Measurements from ENCODE around the gene XIRP2.
A peak's percentile ranks its signal among the peaks of the same experiment; 100 is the strongest.
"Not testable (repeated sequence)": the region's sequence is repeated elsewhere in the genome, so short reads cannot be mapped to it uniquely, and the experiment has no call there.

XIRP2 gene

DNA sequence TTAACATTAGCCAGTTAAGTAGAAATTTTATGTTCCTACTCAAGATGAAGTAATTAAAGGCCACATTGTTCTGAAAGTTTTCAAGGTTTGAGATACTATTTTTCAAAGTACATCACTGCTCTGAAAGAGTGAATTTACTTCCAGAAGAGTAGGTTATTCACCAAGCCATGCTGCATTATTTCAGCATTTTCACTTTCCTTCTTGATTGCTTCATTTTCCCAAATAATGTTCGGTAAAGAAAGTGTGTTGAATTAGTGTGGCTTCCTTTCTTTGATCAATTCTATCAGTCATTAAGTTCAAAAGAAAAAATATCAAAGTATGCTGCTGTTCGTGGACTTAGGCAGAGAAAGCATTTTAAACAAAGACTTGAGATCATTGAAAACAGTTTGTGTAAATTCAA is 310.3 kb downstream of the XIRP2 start:
- DNase-seq, result no peak

- DNase-seq, result no peak
Measured at GRCh38 chr2:167200019-167200418, 311.7 kb downstream of the XIRP2 start.

DNA sequence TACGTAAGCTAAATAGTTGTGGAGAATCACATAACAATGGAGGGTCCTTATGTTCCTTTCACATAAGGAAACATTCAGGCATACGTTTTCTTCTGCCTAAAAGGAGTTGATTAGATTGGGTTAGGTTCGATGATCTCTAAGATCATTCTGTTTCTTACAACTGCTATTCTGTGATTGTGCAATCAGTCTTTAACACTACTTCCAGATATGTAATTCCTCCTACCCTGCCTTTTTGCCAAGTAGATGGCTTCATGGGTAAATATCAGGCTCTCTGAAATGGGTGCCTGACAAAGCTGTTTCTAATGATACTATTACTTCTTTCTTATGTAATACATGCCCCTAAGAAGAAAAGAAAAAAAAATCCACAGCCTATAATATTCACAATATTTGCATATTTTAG is 321.5 kb downstream of the XIRP2 start:
- no peak for DNase-seq

- DNase-seq, result no peak
Measured at GRCh38 chr2:167212014-167212648, 323.9 kb downstream of the XIRP2 start.

DNA sequence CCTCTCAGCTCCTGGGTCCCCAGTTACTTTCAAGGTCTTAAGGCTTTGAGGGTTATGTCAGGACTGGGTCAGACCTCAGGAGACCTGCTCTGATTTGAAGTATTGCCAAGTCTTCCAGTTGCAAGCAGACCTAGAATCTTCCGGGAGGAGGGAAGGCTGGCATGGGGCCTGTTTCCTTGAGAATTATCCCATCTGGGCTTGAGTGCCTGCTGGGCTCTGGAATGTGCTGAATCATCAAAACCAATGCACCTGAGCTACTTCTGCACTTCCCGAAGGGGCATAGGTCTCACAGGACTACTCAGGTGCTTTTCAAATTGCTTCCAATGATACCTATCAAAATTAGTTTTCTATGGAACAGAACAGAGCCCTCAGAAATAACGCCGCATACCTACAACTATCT is 327.3 kb downstream of the XIRP2 start:
- DNase-seq, result no peak

- no peak for DNase-seq
Measured at GRCh38 chr2:167237478-167237877, 349.2 kb downstream of the XIRP2 start.

DNA sequence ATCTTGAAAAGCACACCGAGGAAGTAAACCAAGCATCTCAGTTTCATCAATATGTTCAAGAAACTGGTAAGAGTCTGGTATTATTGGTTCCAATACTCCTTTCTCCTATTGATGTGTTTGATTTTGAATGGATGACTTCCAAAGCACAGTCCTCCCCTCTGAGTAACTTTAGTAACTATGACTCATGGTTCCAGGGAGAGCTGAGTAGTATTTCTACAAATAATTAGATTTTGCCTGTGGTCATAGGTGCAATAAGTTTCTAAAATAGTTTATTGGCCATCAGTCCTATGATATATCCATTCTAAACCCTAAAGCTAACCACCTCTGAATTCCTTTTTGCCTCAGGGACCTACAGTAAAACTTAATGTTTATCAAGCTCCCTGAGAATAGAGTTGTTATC is 352.4 kb downstream of the XIRP2 start:
- no peak for DNase-seq

DNA sequence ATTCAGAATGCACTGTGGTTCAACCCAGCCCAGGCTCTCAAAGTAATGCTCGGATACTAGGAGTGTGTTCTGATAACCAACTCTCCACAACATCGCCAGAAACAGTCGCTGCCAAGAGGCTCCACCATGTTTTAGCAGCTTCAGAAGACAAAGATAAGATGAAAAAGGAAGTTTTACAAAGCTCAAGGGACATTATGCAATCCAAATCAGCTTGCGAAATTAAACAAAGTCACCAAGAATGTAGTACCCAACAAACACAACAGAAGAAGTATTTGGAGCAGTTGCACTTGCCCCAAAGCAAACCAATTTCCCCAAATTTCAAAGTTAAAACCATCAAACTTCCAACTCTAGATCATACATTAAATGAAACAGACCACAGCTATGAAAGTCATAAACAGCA is 360.9 kb downstream of the XIRP2 start:
- DNase-seq, result no peak

DNA sequence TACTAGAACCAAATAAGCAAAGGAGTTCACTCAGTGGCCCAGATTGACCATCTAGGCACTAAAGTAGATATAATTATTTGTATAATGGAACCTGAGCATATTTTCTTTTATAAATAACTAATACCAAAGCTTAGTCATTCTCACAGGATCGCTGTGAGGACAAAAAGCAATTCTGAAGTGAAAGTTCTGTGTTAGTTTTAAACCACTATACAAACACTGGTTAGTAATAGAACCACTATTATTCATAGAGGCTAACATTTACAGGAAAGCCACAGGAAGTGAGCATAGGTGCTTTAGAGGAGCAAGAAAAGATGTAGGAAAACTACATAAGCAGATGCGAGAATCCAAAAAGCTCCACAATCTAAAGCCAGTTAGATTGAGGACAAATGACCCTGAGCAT is 364.7 kb downstream of the XIRP2 start:
- DNase-seq, result no peak

DNA sequence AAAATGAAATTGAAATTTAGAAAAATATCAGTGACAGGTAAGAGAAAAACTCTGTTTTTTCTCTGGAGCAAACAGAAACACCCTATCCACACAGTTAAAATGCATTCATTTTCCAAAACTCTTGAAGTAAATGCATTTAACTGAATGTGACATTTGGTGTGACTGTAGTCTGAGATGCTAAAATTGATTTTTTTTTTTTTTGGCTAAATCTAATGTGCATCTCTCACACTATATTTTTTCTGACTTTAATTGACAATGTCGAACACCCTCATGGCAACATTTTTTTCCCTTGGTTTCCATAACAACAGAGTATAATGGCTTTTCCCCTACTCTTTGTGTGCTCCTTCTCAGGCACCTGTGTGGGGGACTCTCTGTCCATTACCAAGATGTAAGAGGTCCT is 366.4 kb downstream of the XIRP2 start:
- DNase-seq, result no peak

GRCh38 chr2:167258712-167259111 is 370.4 kb downstream of the XIRP2 start:
- no peak for DNase-seq

GRCh38 chr2:167264380-167264779 is 376.1 kb downstream of the XIRP2 start:
- DNase-seq, result no peak

DNA sequence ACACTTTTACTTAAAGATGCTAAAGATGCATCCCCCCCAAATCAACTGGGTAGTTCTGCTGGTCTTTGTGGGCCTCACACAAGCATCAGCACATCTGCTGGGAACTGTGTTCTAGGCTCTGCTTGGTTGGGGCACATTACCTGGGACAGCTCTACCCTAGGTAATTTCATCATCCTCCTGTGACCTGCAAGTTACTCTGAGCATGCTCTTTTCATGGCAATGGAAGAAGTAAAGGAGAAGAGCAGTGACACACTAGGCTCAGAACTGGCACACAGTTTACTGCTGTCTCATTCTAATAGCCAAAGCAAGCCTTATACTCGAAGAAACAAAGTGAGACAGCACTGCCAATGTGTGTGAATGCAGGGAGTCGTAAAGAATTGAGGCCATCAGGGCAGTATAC is 376.7 kb downstream of the XIRP2 start:
- no peak for DNase-seq

GRCh38 chr2:167265722-167266121 is 377.4 kb downstream of the XIRP2 start:
- no peak for DNase-seq

- not testable (repeated sequence) for DNase-seq
Measured at GRCh38 chr2:167268245-167268644, 380.0 kb downstream of the XIRP2 start.

GRCh38 chr2:167271932-167272331 is 383.7 kb downstream of the XIRP2 start:
- DNase-seq, result no peak

GRCh38 chr2:167275046-167275445 is 386.8 kb downstream of the XIRP2 start:
- no peak for DNase-seq

GRCh38 chr2:167279810-167280209 is 391.5 kb downstream of the XIRP2 start:
- no peak for DNase-seq

DNA sequence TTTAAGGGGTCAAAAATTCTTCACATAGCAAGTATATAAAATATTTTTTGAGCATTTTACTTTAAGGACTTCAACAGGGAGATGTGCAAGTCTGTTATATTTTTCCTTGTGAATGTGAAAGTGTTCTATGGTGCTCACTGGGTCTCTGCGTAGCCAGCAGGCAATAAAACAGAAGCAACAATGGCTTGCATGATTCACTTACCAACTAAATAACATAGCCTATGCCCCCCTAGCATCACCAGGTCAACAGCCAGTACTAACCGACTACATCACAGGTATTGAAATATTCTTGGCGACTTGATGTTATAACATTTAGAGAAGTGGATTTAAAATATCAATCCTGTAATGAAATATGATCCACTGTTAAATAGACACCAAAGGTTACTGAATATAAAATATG is 398.9 kb downstream of the XIRP2 start:
- no peak for DNase-seq

DNA sequence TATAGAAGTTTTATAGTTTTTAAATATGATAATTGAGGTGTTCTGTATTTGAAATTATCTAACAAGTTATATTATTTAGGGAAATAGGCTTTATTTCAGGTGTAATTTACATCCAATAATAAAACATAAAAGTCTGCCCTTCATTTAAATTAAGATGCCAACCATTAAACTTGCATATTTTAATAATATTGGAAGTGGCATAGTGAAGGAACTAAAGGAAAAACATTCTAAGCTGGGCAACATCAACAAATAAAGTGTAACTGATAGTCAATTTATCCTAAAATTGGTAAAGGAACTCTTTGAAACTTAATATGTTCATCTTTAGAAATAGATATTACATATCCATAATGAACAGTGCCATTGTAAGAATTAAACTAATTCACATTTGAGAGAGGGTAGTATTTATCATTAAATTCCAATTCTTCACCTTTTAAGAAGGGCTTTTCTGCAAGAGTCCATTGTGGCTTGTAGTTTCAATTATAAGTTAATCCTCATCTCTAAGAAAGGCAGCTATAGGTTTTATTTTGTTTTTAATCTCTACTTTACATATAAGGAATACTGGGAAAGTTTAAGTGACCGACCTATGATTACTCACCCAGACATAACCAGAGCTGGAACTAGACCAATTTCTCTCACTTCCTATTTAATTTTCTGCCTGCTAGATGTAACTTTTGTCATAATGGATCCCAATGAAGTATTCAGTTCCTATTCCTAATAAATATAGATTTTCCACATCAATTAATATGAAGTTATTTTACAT is 401.6 kb downstream of the XIRP2 start:
- DNase-seq, result no peak

DNA sequence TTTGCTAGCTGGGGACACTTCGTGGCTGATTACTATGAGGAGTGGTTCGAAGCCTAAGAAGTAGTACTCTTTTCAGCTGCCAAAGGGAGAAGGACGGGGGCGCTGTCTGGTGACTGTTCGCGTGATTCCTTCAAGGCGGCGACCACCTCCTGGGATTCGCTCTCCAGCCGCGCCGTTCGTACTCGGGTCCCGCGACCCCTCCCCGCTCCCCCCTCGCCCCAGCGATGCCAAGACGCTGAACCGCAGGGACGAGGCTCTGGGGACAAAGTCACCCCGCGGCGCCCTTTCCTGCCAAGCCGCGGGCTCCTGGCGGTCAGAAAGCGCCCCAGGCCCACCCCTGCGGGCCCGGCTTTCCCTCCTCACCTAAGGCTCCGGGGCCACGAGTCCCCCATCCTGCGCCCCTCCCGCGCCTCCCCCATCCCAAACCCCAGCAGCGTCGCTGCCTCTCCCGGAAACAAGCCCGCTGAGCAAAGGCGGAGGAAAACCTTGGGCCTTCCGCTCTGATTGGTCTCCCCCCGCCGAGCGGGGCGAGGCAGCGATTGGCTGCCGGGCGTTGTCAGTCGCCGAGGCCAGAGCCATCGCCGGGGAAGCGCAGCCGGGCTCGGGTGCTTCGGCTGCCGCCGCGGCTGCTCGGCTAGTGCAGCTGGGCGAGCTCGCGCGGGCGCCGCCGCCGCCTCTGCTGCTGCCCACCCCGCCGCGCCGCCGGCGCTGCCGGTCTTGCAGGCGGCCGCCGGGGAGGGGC is 404.3 kb downstream of the XIRP2 start, which contains the start of gene B3GALT1:
TSS of gene B3GALT1 (plus strand) at position 572 of the 742 bp plus-strand sequence.
- DNase-seq, result peak; percentile 47

- no peak for DNase-seq
Measured at GRCh38 chr2:167293172-167293781, 405.0 kb downstream of the XIRP2 start.

- no peak for DNase-seq
Measured at GRCh38 chr2:167293943-167294775, 405.9 kb downstream of the XIRP2 start.
